Neuronal stem cell (in vitro differentiated cells): ENCODE results near the gene TDRD6.

Experiments used
- DNase-seq: peaks from one replicate; pipeline ENCODE4 v3.0.0-alpha.2; 2013; ENCODE audit warnings: low spot score
- H2AFZ ChIP-seq: one replicate; pipeline ENCODE4 v1.6.1; 2013; ENCODE audit warnings: mild to moderate bottlenecking, low read length, inconsistent platforms
- H2AK5ac ChIP-seq: 2 replicates; pipeline ENCODE4 v1.6.1; 2013; ENCODE audit warnings: low read depth, mild to moderate bottlenecking, inconsistent platforms, low read length, moderate library complexity, mixed read lengths
- H2BK120ac ChIP-seq: 2 replicates; pipeline ENCODE4 v1.6.1; 2013; ENCODE audit warnings: low read depth, mild to moderate bottlenecking, inconsistent platforms, low read length, moderate library complexity, mixed read lengths
- H2BK12ac ChIP-seq: one replicate; pipeline ENCODE4 v1.6.1; 2013; ENCODE audit warnings: low read length, inconsistent platforms
- H2BK15ac ChIP-seq: 2 replicates; pipeline ENCODE4 v1.6.1; 2013; ENCODE audit warnings: mild to moderate bottlenecking, low read length, inconsistent platforms, mixed read lengths
- H2BK5ac ChIP-seq: one replicate; pipeline ENCODE4 v1.6.1; 2013; ENCODE audit warnings: inconsistent platforms, mild to moderate bottlenecking, low read length, moderate library complexity
- H3K14ac ChIP-seq: one replicate; pipeline ENCODE4 v1.6.1; 2013; ENCODE audit warnings: low read length, inconsistent platforms
- H3K18ac ChIP-seq: 2 replicates; pipeline ENCODE4 v1.6.1; 2013; ENCODE audit warnings: low read length, inconsistent platforms
- H3K23ac ChIP-seq: 2 replicates; pipeline ENCODE4 v1.6.1; 2013; ENCODE audit warnings: low read depth, mild to moderate bottlenecking, mixed read lengths, low read length, inconsistent platforms; ENCODE audit not compliant: poor library complexity
- H3K27ac ChIP-seq: replicated peaks from 3 replicates; pipeline ENCODE4 v1.5.1; 2013; ENCODE audit warnings: low read length, inconsistent platforms
- H3K27me3 ChIP-seq, 3 experiments: 2 replicates each; pipeline ENCODE4 v1.6.1; 2013; ENCODE audit warnings: low read length in 3 of 3, mild to moderate bottlenecking in 2 of 3, inconsistent platforms in 1 of 3, low read depth in 1 of 3, mixed read lengths in 1 of 3, moderate library complexity in 1 of 3; ENCODE audit not compliant: control insufficient read depth in 3 of 3, insufficient read depth in 3 of 3
- H3K36me3 ChIP-seq, 2 donors: replicated peaks in 1 of 2; 2 replicates each; pipeline ENCODE4 v1.6.1; 2013; ENCODE audit warnings: low read length in 2 of 2; ENCODE audit not compliant: control insufficient read depth in 2 of 2, insufficient read depth in 2 of 2
- H3K4ac ChIP-seq: 2 replicates; pipeline ENCODE4 v1.6.1; 2013; ENCODE audit warnings: inconsistent platforms, mild to moderate bottlenecking, low read length, moderate library complexity
- H3K4me1 ChIP-seq, 2 donors: 1 replicate in 1 of 2; 2 replicates in 1 of 2; pipeline ENCODE4 v1.6.1; 2013; ENCODE audit warnings: low read length in 2 of 2, low read depth in 1 of 2; ENCODE audit not compliant: control insufficient read depth in 2 of 2, insufficient read depth in 1 of 2
- H3K4me2 ChIP-seq: one replicate; pipeline ENCODE4 v1.6.1; 2013; ENCODE audit warnings: mild to moderate bottlenecking, low read length, inconsistent platforms; ENCODE audit not compliant: insufficient read depth, poor library complexity, severe bottlenecking
- H3K4me3 ChIP-seq, 2 donors: 2 replicates each; pipeline ENCODE4 v1.5.1; 2013; ENCODE audit warnings: low read length in 2 of 2, mild to moderate bottlenecking in 2 of 2, inconsistent platforms in 1 of 2, moderate library complexity in 1 of 2
- H3K79me1 ChIP-seq: one replicate; pipeline ENCODE4 v1.6.1; 2013; ENCODE audit warnings: low read depth, mild to moderate bottlenecking, inconsistent platforms, low read length, moderate library complexity
- H3K9ac ChIP-seq: one replicate; pipeline ENCODE4 v1.6.1; 2013; ENCODE audit warnings: mild to moderate bottlenecking, low read depth, low read length, inconsistent platforms; ENCODE audit not compliant: poor library complexity
- H3K9me3 ChIP-seq, 2 donors: replicated peaks in 1 of 2; 2 replicates each; pipeline versions ENCODE3 to v1.6.1; 2013; ENCODE audit warnings: low read length in 2 of 2, mild to moderate bottlenecking in 2 of 2, inconsistent platforms in 1 of 2, low read depth in 1 of 2, mixed read lengths in 1 of 2, moderate library complexity in 1 of 2; ENCODE audit not compliant: control insufficient read depth in 2 of 2, insufficient read depth in 1 of 2
- H4K8ac ChIP-seq: one replicate; pipeline ENCODE4 v1.6.1; 2013; ENCODE audit warnings: low read depth, mild to moderate bottlenecking, inconsistent platforms, low read length, moderate library complexity
- H4K91ac ChIP-seq: one replicate; pipeline ENCODE4 v1.6.1; 2013; ENCODE audit warnings: low read length, low read depth, mild to moderate bottlenecking, inconsistent platforms; ENCODE audit not compliant: poor library complexity
- WGBS, 2 donors: extraction: QIAGEN DNeasy Blood & Tissue Kit; methylation state at CpG; one replicate each; pipeline ENCODE4 v1.1.7; 2013; ENCODE audit warnings: missing lambda C conversion rate in 2 of 2, mixed read lengths in 1 of 2; ENCODE audit not compliant: insufficient read length in 2 of 2, insufficient replicate concordance in 1 of 2; ENCODE audit errors: extremely low coverage in 2 of 2; 5-methylcytosine and 5-hydroxymethylcytosine counted together

TDRD6 gene

DNA sequence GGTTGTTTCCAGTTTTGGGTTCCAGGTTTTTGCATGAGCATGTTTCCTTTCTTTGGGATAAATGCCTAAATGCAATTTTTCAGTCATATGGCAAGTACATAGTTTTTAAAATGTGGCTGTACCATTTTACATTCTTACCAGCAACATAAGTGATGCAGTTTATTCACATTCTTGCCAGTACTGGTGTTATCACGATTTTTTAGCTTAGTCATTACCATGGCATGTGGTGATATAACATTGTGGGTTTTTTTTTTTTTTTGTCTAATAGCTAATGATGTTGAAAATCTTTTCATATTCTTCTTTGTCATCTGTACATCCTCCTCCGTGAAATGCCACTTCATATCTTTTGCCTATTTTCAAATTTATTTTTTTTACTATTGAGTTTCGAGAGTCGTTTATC, 2.9 kb upstream of the TDRD6 start:
- no peak overlapping the region for H2AK5ac ChIP-seq
- H3K9me3 ChIP-seq: no peaks in the 10 kb centered on the region
- no peak overlapping the region for H2BK15ac ChIP-seq
- no peak overlapping the region for H2BK120ac ChIP-seq
- H3K14ac ChIP-seq: no peak overlapping the region
- no CpG with 5 or more reads among the region's 4 CpGs for WGBS, 2 donors
- H3K27ac ChIP-seq: no peak overlapping the region
- H3K36me3 ChIP-seq: no peaks in the 10 kb centered on the region
- no peak overlapping the region for H3K4ac ChIP-seq
- H4K91ac ChIP-seq: no peak overlapping the region
- H3K23ac ChIP-seq: no peak overlapping the region
- DNase-seq: no peak
- H3K4me2 ChIP-seq: no peak overlapping the region
- no peak overlapping the region for H3K9ac ChIP-seq
- H3K18ac ChIP-seq: no peak overlapping the region
- H3K79me1 ChIP-seq: no peaks in the 10 kb centered on the region
- H4K8ac ChIP-seq: no peak overlapping the region
- H2BK12ac ChIP-seq: no peak overlapping the region
- no peak overlapping the region for H3K4me3 ChIP-seq
- no peaks in the 10 kb centered on the region for H3K27me3 ChIP-seq
- no peaks in the 10 kb centered on the region for H3K4me1 ChIP-seq
- no peak overlapping the region for H2AFZ ChIP-seq
- no peak overlapping the region for H2BK5ac ChIP-seq

DNA sequence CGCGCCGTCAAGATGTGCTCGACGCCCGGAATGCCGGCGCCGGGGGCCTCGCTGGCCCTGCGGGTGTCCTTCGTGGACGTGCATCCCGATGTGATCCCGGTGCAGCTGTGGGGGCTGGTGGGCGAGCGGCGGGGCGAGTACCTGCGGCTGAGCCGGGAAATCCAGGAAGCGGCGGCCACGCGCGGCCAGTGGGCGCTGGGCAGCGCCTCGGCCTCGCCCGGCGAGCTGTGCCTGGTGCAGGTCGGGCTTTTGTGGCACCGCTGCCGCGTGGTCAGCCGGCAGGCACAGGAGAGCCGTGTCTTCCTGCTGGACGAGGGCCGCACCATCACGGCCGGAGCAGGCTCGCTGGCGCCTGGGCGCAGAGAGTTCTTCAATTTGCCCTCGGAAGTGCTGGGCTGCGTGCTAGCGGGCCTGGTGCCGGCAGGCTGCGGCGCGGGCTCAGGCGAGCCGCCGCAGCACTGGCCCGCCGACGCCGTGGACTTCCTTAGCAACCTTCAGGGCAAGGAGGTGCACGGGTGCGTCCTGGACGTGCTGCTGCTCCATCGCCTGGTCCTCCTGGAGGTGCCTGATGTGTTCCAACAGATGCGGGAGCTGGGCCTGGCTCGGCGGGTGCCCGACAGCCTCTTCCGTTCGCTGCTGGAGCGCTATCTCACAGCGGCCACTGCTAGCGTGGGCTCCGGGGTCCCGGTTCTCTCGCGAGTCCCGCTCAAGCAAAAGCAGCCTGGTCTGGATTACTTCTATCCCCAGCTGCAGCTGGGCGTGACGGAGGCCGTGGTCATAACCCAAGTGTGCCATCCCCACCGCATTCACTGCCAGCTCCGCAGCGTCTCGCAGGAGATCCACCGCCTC, 656 bp downstream of the TDRD6 start:
- no peaks in the 10 kb centered on the region for H3K36me3 ChIP-seq
- no CpG with 5 or more reads among the region's 85 CpGs for WGBS, 2 donors
- DNase-seq: no peak
- H3K79me1 ChIP-seq: no peaks in the 10 kb centered on the region
- no peak overlapping the region for H2AFZ ChIP-seq
- H4K8ac ChIP-seq: peak overlapping the region; percentile 55
- H3K14ac ChIP-seq: no peak overlapping the region
- H3K27ac ChIP-seq: no peak overlapping the region
- no peak overlapping the region for H3K23ac ChIP-seq
- no peak overlapping the region for H2BK12ac ChIP-seq
- H3K4me1 ChIP-seq: no peaks in the 10 kb centered on the region
- peak overlapping the region; percentile 56 for H3K4ac ChIP-seq
- no peak overlapping the region for H2AK5ac ChIP-seq
- H3K9me3 ChIP-seq: no peaks in the 10 kb centered on the region
- no peak overlapping the region for H2BK120ac ChIP-seq
- H3K27me3 ChIP-seq: no peaks in the 10 kb centered on the region
- no peak overlapping the region for H2BK5ac ChIP-seq
- no peak overlapping the region for H3K4me3 ChIP-seq
- no peak overlapping the region for H3K4me2 ChIP-seq
- H2BK15ac ChIP-seq: no peak overlapping the region
- H3K9ac ChIP-seq: no peak overlapping the region
- H4K91ac ChIP-seq: no peak overlapping the region
- peak overlapping the region; percentile 51 for H3K18ac ChIP-seq

DNA sequence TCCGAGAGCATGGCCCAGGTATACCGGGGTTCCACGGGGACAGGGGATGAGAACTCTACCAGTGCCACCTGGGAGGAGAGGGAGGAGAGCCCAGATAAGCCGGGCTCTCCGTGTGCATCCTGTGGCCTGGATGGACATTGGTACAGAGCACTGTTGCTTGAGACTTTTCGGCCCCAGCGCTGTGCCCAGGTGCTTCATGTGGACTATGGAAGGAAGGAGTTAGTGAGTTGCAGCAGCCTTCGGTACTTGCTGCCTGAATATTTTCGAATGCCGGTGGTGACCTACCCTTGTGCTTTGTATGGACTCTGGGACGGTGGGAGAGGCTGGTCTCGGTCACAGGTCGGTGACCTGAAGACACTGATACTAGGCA, 1.3 kb downstream of the TDRD6 start:
- Histone ChIP-seq H3K4ac (no peak overlapping the region), H3K9me3 (no peaks in the 10 kb centered on the region), H2BK5ac (no peak overlapping the region), H2AK5ac (no peak overlapping the region), H3K14ac (peak overlapping the region; percentile 14), H3K4me3 (no peak overlapping the region), H3K18ac (peak overlapping the region; percentile 51), H2BK12ac (no peak overlapping the region), H2AFZ (no peak overlapping the region), H3K27ac (no peak overlapping the region), H3K36me3 (no peaks in the 10 kb centered on the region), H2BK120ac (no peak overlapping the region), H3K23ac (no peak overlapping the region), H3K27me3 (no peaks in the 10 kb centered on the region), H2BK15ac (no peak overlapping the region), H3K9ac (no peak overlapping the region), H4K91ac (no peak overlapping the region), H3K4me1 (no peaks in the 10 kb centered on the region), H3K79me1 (no peaks in the 10 kb centered on the region), H3K4me2 (no peak overlapping the region), H4K8ac (no peak overlapping the region)
- WGBS, 2 donors: no CpG with 5 or more reads among the region's 13 CpGs
- no peak for DNase-seq

DNA sequence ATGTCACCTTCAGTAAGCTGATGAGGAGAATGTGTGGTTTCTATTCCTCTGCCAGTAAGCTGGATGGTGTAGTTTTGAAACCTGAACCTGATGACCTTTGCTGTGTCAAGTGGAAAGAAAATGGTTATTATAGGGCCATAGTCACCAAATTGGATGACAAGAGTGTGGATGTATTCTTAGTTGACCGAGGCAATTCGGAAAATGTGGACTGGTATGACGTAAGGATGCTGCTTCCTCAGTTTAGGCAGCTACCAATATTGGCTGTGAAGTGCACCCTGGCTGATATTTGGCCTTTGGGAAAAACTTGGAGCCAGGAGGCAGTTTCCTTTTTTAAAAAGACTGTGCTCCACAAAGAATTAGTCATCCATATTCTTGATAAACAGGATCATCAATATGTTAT, 2.0 kb downstream of the TDRD6 start:
- DNase-seq: no peak
- no peak overlapping the region for H4K91ac ChIP-seq
- no peak overlapping the region for H2BK15ac ChIP-seq
- H3K27me3 ChIP-seq: no peaks in the 10 kb centered on the region
- H3K36me3 ChIP-seq: no peaks in the 10 kb centered on the region
- H2BK12ac ChIP-seq: no peak overlapping the region
- H2AFZ ChIP-seq: no peak overlapping the region
- no peak overlapping the region for H2AK5ac ChIP-seq
- H2BK5ac ChIP-seq: no peak overlapping the region
- H3K27ac ChIP-seq: no peak overlapping the region
- H2BK120ac ChIP-seq: no peak overlapping the region
- H3K9ac ChIP-seq: no peak overlapping the region
- no peaks in the 10 kb centered on the region for H3K79me1 ChIP-seq
- no peak overlapping the region for H3K4ac ChIP-seq
- H3K14ac ChIP-seq: no peak overlapping the region
- WGBS, 2 donors: no CpG with 5 or more reads among the region's 3 CpGs
- no peak overlapping the region for H3K18ac ChIP-seq
- no peak overlapping the region for H3K23ac ChIP-seq
- no peak overlapping the region for H3K4me3 ChIP-seq
- no peaks in the 10 kb centered on the region for H3K4me1 ChIP-seq
- no peaks in the 10 kb centered on the region for H3K9me3 ChIP-seq
- no peak overlapping the region for H3K4me2 ChIP-seq
- no peak overlapping the region for H4K8ac ChIP-seq
